Bronchial epithelial cell (primary cell): ENCODE measurements around the gene DNAJC9. TPM values are rescaled to one million over a fixed set of nuclear protein-coding genes. Genes with fewer than 3 reads are reported as not detected.

Experiments
- DNase-seq: peaks from one replicate; pipeline ENCODE4 v3.0.0-alpha.2; 2010; ENCODE audit warnings: low read depth
- FAIRE-seq: peaks from 2 replicates; lab custom pipeline; 2011; peaks lifted over from hg19 to GRCh38; lab: Jason Lieb, UNC
- H3K27me3 ChIP-seq: 2 replicates; pipeline ENCODE4 v1.5.1; 2011; ENCODE audit warnings: low read length; ENCODE audit not compliant: control insufficient read depth, insufficient read depth
- H3K36me3 ChIP-seq: 2 replicates; pipeline ENCODE4 v1.5.1; 2011; ENCODE audit warnings: low read length; ENCODE audit not compliant: control insufficient read depth, insufficient read depth
- H3K4me3 ChIP-seq: 2 replicates; pipeline ENCODE4 v1.5.1; 2011; ENCODE audit warnings: mild to moderate bottlenecking, low read depth, low read length, control low read depth
- total RNA-seq: library from RNA; depleted of rRNA; stranded (reverse); fragments of >200 nt; gene quantifications from 2 replicates; pipeline ENCODE4 v1.2.1, GENCODE V29; 2014
- TF ChIP-seq, protein P1 (sequence below): IDR thresholded peaks from 2 replicates; pipeline ENCODE4 v1.5.1; 2011; ENCODE audit warnings: mild to moderate bottlenecking, moderate library complexity, low read length, control low read depth, inconsistent platforms; ENCODE audit not compliant: insufficient read depth, severe bottlenecking

DNAJC9 gene
- total RNA-seq, 1 donor from 2014 or later: 35.0 TPM

DNA sequence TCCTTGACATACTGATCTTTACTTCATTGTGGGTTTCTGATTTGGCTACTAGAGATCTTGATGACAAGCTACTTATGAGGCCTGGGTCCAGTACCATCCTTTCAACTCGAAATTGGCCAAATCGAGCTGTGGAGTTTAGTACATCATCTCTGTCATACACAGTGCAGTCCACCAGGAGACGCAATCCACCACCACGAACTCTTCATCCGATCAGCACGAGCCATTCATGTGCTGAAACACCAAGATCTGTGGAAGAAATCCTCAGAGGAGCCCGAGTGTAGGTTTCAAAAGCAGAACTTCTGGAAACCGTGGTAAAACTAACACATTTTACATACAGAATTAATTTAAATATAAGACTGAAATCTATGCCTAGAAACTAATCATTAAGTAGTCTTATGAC lies 14.2 kb downstream of the DNAJC9 start:
- peaks cover 7% of the 10 kb centered on the region for H3K36me3 ChIP-seq
- H3K4me3 ChIP-seq: no peak overlapping the region
- FAIRE-seq: no peak
- no peak for DNase-seq
- TF ChIP-seq, protein P1, sequence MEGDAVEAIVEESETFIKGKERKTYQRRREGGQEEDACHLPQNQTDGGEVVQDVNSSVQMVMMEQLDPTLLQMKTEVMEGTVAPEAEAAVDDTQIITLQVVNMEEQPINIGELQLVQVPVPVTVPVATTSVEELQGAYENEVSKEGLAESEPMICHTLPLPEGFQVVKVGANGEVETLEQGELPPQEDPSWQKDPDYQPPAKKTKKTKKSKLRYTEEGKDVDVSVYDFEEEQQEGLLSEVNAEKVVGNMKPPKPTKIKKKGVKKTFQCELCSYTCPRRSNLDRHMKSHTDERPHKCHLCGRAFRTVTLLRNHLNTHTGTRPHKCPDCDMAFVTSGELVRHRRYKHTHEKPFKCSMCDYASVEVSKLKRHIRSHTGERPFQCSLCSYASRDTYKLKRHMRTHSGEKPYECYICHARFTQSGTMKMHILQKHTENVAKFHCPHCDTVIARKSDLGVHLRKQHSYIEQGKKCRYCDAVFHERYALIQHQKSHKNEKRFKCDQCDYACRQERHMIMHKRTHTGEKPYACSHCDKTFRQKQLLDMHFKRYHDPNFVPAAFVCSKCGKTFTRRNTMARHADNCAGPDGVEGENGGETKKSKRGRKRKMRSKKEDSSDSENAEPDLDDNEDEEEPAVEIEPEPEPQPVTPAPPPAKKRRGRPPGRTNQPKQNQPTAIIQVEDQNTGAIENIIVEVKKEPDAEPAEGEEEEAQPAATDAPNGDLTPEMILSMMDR: peak; percentile 18
- H3K27me3 ChIP-seq: no peaks in the 10 kb centered on the region

- Histone ChIP-seq H3K27me3 (no peaks in the 10 kb centered on the region), H3K4me3 (no peak overlapping the region), H3K36me3 (peaks cover 3% of the 10 kb centered on the region)
- DNase-seq: no peak
- no peak for FAIRE-seq
- TF ChIP-seq, protein P1: no peak
Observed at GRCh38 chr10:73229567-73229966, 17.5 kb downstream of the DNAJC9 start.

DNA sequence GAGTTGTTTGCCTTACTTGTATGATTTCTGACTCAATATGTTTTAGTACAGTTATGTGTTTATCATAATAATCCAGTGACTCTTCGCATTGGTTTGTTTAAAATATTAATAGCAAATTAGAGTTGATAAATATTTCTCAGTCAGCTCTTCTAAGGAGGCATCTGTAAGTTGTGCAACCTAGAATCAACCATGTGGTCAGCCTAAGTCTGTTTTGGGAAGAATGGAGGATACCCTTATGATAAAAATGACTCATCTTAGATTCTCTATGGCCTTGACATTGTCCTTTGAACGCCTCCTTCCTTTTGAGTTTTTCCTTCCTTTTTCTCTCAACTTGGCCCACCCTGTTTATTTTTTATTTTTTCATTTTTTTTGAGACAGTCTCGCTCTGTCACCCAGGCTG lies 18.8 kb downstream of the DNAJC9 start:
- TF ChIP-seq, protein P1: no peak
- Histone ChIP-seq H3K27me3 (no peaks in the 10 kb centered on the region), H3K4me3 (no peak overlapping the region), H3K36me3 (peaks cover 3% of the 10 kb centered on the region)
- DNase-seq (no peak), FAIRE-seq (no peak)

DNA sequence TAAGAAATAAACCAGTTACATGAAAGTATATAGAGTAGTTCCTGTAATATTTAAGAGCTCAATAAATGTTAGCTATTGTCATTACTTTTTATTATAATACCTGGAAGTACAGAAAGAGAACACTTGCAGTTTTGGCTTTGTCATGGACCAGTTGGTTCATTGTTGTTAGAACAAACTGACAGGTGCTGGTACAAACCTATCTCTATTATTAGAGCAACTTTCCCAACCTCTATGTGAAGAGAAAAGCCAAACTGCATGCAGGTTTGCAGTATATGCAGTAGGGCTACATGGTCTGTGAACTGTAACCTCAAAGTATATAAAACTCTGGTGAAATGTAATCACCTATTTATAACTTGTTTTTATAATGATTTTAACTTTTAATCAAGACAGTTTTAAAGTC lies 20.4 kb downstream of the DNAJC9 start:
- Histone ChIP-seq H3K4me3 (no peak overlapping the region), H3K27me3 (no peaks in the 10 kb centered on the region), H3K36me3 (peaks cover 1% of the 10 kb centered on the region)
- DNase-seq: no peak
- TF ChIP-seq, protein P1: no peak
- no peak for FAIRE-seq

GRCh38 chr10:73225518-73225917 lies 21.5 kb downstream of the DNAJC9 start:
- Histone ChIP-seq H3K36me3 (no peaks in the 10 kb centered on the region), H3K4me3 (no peak overlapping the region), H3K27me3 (no peaks in the 10 kb centered on the region)
- FAIRE-seq: no peak
- TF ChIP-seq, protein P1: no peak
- DNase-seq: peak; percentile 62

- no peak for DNase-seq
- no peak for FAIRE-seq
- Histone ChIP-seq H3K36me3 (peaks cover 2% of the 10 kb centered on the region), H3K27me3 (no peaks in the 10 kb centered on the region), H3K4me3 (no peak overlapping the region)
- TF ChIP-seq, protein P1: no peak
Observed at GRCh38 chr10:73220989-73221388, 26.1 kb downstream of the DNAJC9 start.
